ENCODE data around the gene CYTH1.

DNA sequence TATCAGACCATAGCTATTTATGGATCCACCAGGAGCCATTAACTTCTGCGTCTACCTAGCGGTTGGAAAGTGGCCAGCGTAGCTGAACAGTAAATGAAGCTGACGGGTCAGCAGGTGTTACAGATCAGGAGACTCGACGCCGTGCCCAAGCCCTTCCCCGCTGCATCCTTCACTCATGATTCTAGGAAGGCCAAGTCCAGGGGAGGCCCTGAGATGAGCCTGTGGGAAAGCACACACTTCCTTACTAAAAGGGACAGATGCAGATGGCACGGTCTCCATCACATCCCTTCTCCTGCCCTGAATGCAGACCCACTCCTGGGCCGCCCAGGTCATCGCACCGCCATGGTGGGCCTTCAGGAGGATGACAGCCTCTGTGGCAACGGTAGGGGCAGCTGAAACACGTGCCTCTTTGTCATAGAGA, 137.1 kb downstream of the CYTH1 start:
- TF ChIP-seq, protein P1, sequence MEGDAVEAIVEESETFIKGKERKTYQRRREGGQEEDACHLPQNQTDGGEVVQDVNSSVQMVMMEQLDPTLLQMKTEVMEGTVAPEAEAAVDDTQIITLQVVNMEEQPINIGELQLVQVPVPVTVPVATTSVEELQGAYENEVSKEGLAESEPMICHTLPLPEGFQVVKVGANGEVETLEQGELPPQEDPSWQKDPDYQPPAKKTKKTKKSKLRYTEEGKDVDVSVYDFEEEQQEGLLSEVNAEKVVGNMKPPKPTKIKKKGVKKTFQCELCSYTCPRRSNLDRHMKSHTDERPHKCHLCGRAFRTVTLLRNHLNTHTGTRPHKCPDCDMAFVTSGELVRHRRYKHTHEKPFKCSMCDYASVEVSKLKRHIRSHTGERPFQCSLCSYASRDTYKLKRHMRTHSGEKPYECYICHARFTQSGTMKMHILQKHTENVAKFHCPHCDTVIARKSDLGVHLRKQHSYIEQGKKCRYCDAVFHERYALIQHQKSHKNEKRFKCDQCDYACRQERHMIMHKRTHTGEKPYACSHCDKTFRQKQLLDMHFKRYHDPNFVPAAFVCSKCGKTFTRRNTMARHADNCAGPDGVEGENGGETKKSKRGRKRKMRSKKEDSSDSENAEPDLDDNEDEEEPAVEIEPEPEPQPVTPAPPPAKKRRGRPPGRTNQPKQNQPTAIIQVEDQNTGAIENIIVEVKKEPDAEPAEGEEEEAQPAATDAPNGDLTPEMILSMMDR (IDR thresholded peaks at IDR 0.05): no peak
- no peak for TF ChIP-seq EZH2 (IDR thresholded peaks at IDR 0.05; ENCODE audit: borderline replicate concordance, insufficient read depth, low read depth, low read length, poor library complexity, severe bottlenecking)

Measured in B cell (primary cell).